ENCODE measurements around the gene TALDO1.

TALDO1 gene

GRCh38 chr11:771617-772204, 24.4 kb downstream of the TALDO1 start:
- H3K9me3 ChIP-seq (ENCODE audit: control insufficient read depth, insufficient read depth, low read depth, low read length), result no peaks in the 10 kb centered on the region
- H3K9ac ChIP-seq (ENCODE audit: low read length), result no peak overlapping the region
- H3K4me3 ChIP-seq (ENCODE audit: low read depth, low read length), result no peak overlapping the region
- H3K27ac ChIP-seq (ENCODE audit: low read depth, low read length), result no peak overlapping the region
- no peaks in the 10 kb centered on the region for H3K27me3 ChIP-seq (ENCODE audit: control insufficient read depth, insufficient read depth, low read length)
- peaks cover 55% of the 10 kb centered on the region for H3K36me3 ChIP-seq (ENCODE audit: control insufficient read depth, insufficient read depth, low read length)
- peaks cover 10% of the 10 kb centered on the region for H3K4me1 ChIP-seq (ENCODE audit: control insufficient read depth, insufficient read depth, low read length)

- Histone ChIP-seq H3K36me3 (ENCODE audit: control insufficient read depth, insufficient read depth, low read length) (peaks cover 46% of the 10 kb centered on the region), H3K27ac (ENCODE audit: low read depth, low read length) (no peak overlapping the region; the same call in 1 of the 2 replicates), H3K9ac (ENCODE audit: low read length) (no peak overlapping the region), H3K9me3 (ENCODE audit: control insufficient read depth, insufficient read depth, low read depth, low read length) (no peaks in the 10 kb centered on the region), H3K27me3 (ENCODE audit: control insufficient read depth, insufficient read depth, low read length) (no peaks in the 10 kb centered on the region), H3K4me1 (ENCODE audit: control insufficient read depth, insufficient read depth, low read length) (peaks cover 10% of the 10 kb centered on the region), H3K4me3 (ENCODE audit: low read depth, low read length) (no peak overlapping the region)
Observed at GRCh38 chr11:772429-773390, 25.4 kb downstream of the TALDO1 start.

GRCh38 chr11:773425-773824, 26.2 kb downstream of the TALDO1 start:
- no peak overlapping the region; the same call in 1 of the 2 replicates for H3K27ac ChIP-seq (ENCODE audit: low read depth, low read length)
- H3K9me3 ChIP-seq (ENCODE audit: control insufficient read depth, insufficient read depth, low read depth, low read length), result no peaks in the 10 kb centered on the region
- no peaks in the 10 kb centered on the region for H3K27me3 ChIP-seq (ENCODE audit: control insufficient read depth, insufficient read depth, low read length)
- no peak overlapping the region for H3K4me3 ChIP-seq (ENCODE audit: low read depth, low read length)
- no peak overlapping the region for H3K9ac ChIP-seq (ENCODE audit: low read length)
- H3K36me3 ChIP-seq (ENCODE audit: control insufficient read depth, insufficient read depth, low read length), result peaks cover 46% of the 10 kb centered on the region
- H3K4me1 ChIP-seq (ENCODE audit: control insufficient read depth, insufficient read depth, low read length), result peaks cover 15% of the 10 kb centered on the region

GRCh38 chr11:773830-774229, 26.6 kb downstream of the TALDO1 start:
- peaks cover 46% of the 10 kb centered on the region for H3K36me3 ChIP-seq (ENCODE audit: control insufficient read depth, insufficient read depth, low read length)

GRCh38 chr11:774873-775592, 27.8 kb downstream of the TALDO1 start:
- Histone ChIP-seq H3K4me3 (ENCODE audit: low read depth, low read length) (0 out of 2 replicates have a peak overlapping the region, but pooled peaks have one; percentile 21), H3K36me3 (ENCODE audit: control insufficient read depth, insufficient read depth, low read length) (peaks cover 50% of the 10 kb centered on the region), H3K4me1 (ENCODE audit: control insufficient read depth, insufficient read depth, low read length) (peaks cover 17% of the 10 kb centered on the region), H3K27ac (ENCODE audit: low read depth, low read length) (0 out of 2 replicates have a peak overlapping the region, but pooled peaks have one; percentile 0), H3K9me3 (ENCODE audit: control insufficient read depth, insufficient read depth, low read depth, low read length) (no peaks in the 10 kb centered on the region), H3K27me3 (ENCODE audit: control insufficient read depth, insufficient read depth, low read length) (no peaks in the 10 kb centered on the region), H3K9ac (ENCODE audit: low read length) (no peak overlapping the region)

More at GRCh38 chr11:773830-774229, 26.6 kb downstream of the TALDO1 start:
- peaks cover 17% of the 10 kb centered on the region for H3K4me1 ChIP-seq (ENCODE audit: control insufficient read depth, insufficient read depth, low read length)
- no peak overlapping the region for H3K4me3 ChIP-seq (ENCODE audit: low read depth, low read length)
- H3K9me3 ChIP-seq (ENCODE audit: control insufficient read depth, insufficient read depth, low read depth, low read length), result no peaks in the 10 kb centered on the region
- no peaks in the 10 kb centered on the region for H3K27me3 ChIP-seq (ENCODE audit: control insufficient read depth, insufficient read depth, low read length)
- no peak overlapping the region for H3K9ac ChIP-seq (ENCODE audit: low read length)
- no peak overlapping the region for H3K27ac ChIP-seq (ENCODE audit: low read depth, low read length)

- no peaks in the 10 kb centered on the region for H3K27me3 ChIP-seq (ENCODE audit: control insufficient read depth, insufficient read depth, low read length)
- H3K9ac ChIP-seq (ENCODE audit: low read length), result peak overlapping the region; percentile 93
- no peaks in the 10 kb centered on the region for H3K9me3 ChIP-seq (ENCODE audit: control insufficient read depth, insufficient read depth, low read depth, low read length)
- H3K27ac ChIP-seq (ENCODE audit: low read depth, low read length), result no peak overlapping the region
- H3K36me3 ChIP-seq (ENCODE audit: control insufficient read depth, insufficient read depth, low read length), result peaks cover 42% of the 10 kb centered on the region
- peak overlapping the region; percentile 96 for H3K4me3 ChIP-seq (ENCODE audit: low read depth, low read length)
- H3K4me1 ChIP-seq (ENCODE audit: control insufficient read depth, insufficient read depth, low read length), result peaks cover 17% of the 10 kb centered on the region
Observed at GRCh38 chr11:776263-776560, 28.9 kb downstream of the TALDO1 start.

GRCh38 chr11:776561-777287, 29.5 kb downstream of the TALDO1 start:
- H3K36me3 ChIP-seq (ENCODE audit: control insufficient read depth, insufficient read depth, low read length), result peaks cover 37% of the 10 kb centered on the region

GRCh38 chr11:777288-778255, 30.3 kb downstream of the TALDO1 start, which contains the start of gene GATD1:
GATD1 (minus strand) TSS chr11:777487; CDS start chr11:777462, 25 bp downstream.
- Histone ChIP-seq H3K4me3 (ENCODE audit: low read depth, low read length) (peak within 1 kb of the TSS; percentile 96), H3K27me3 (ENCODE audit: control insufficient read depth, insufficient read depth, low read length) (no peaks in the 10 kb centered on the region), H3K27ac (ENCODE audit: low read depth, low read length) (peak within 1 kb of the TSS; percentile 86), H3K36me3 (ENCODE audit: control insufficient read depth, insufficient read depth, low read length) (peaks cover 29% of the 10 kb centered on the region), H3K9me3 (ENCODE audit: control insufficient read depth, insufficient read depth, low read depth, low read length) (no peaks in the 10 kb centered on the region), H3K4me1 (ENCODE audit: control insufficient read depth, insufficient read depth, low read length) (peaks cover 27% of the 10 kb centered on the region), H3K9ac (ENCODE audit: low read length) (peak within 1 kb of the TSS; percentile 93)

More at GRCh38 chr11:776561-777287, 29.5 kb downstream of the TALDO1 start:
- Histone ChIP-seq H3K27ac (ENCODE audit: low read depth, low read length) (peak overlapping the region; percentile 85), H3K9me3 (ENCODE audit: control insufficient read depth, insufficient read depth, low read depth, low read length) (no peaks in the 10 kb centered on the region), H3K9ac (ENCODE audit: low read length) (peak overlapping the region; percentile 93), H3K4me1 (ENCODE audit: control insufficient read depth, insufficient read depth, low read length) (peaks cover 20% of the 10 kb centered on the region), H3K4me3 (ENCODE audit: low read depth, low read length) (peak overlapping the region; percentile 96), H3K27me3 (ENCODE audit: control insufficient read depth, insufficient read depth, low read length) (no peaks in the 10 kb centered on the region)

GRCh38 chr11:778976-779954, 32.0 kb downstream of the TALDO1 start:
- no peak overlapping the region for H3K9ac ChIP-seq (ENCODE audit: low read length)
- no peaks in the 10 kb centered on the region for H3K27me3 ChIP-seq (ENCODE audit: control insufficient read depth, insufficient read depth, low read length)
- peaks cover 38% of the 10 kb centered on the region for H3K4me1 ChIP-seq (ENCODE audit: control insufficient read depth, insufficient read depth, low read length)
- no peak overlapping the region for H3K4me3 ChIP-seq (ENCODE audit: low read depth, low read length)
- H3K36me3 ChIP-seq (ENCODE audit: control insufficient read depth, insufficient read depth, low read length), result peaks cover 15% of the 10 kb centered on the region; the same call in 1 of the 2 replicates
- H3K9me3 ChIP-seq (ENCODE audit: control insufficient read depth, insufficient read depth, low read depth, low read length), result no peaks in the 10 kb centered on the region
- no peak overlapping the region for H3K27ac ChIP-seq (ENCODE audit: low read depth, low read length)
